Gastrocnemius medialis (tissue), 4 donors: ENCODE results near the gene ATRIP.

ENCODE experiments used
- CTCF ChIP-seq, 5 experiments: fragments of 450-650 bp in 3 of 5; fragments of 200-600 bp in 2 of 5; sonication (generic) in 2 of 5; IDR thresholded peaks in 4 of 5; conservative IDR thresholded peaks in 1 of 5; 1 replicate in 4 of 5; 2 replicates in 1 of 5; pipeline ENCODE4 v1.5.1; 2016 to 2019; ENCODE audit warnings: antibody characterized with exemption in 5 of 5, mild to moderate bottlenecking in 3 of 5, moderate library complexity in 3 of 5
- POLR2A ChIP-seq, 2 donors: fragments of 450-650 bp; IDR thresholded peaks; one replicate each; pipeline ENCODE4 v1.6.1; 2017; ENCODE audit warnings: antibody characterized with exemption in 2 of 2, mild to moderate bottlenecking in 2 of 2, moderate library complexity in 2 of 2

- TF ChIP-seq CTCF (IDR thresholded peaks at IDR 0.05 in 4 of 5, conservative IDR thresholded peaks at IDR 0.05 in 1 of 5), result no peak
- TF ChIP-seq POLR2A (IDR thresholded peaks at IDR 0.05), result no peak
Measured at GRCh38 chr3:48435223-48435595, 11.3 kb upstream of the ATRIP start.
